Keratinocyte (primary cell): Measurements from ENCODE around the gene PRKX.

ENCODE experiments used
- EZH2 ChIP-seq: IDR thresholded peaks from one replicate; pipeline ENCODE4 v1.6.1; 2012; ENCODE audit warnings: inconsistent platforms, mild to moderate bottlenecking, low read length, moderate library complexity
- TF ChIP-seq, protein P1 (sequence below), 3 experiments: IDR thresholded peaks in 1 of 3; conservative IDR thresholded peaks in 1 of 3; optimal IDR thresholded peaks in 1 of 3; 2 replicates in 2 of 3; 3 replicates in 1 of 3; pipeline versions ENCODE3 to v1.5.1; 2011; ENCODE audit warnings: low read length in 3 of 3, mild to moderate bottlenecking in 3 of 3, moderate library complexity in 2 of 3, control low read depth in 1 of 3, inconsistent platforms in 1 of 3; ENCODE audit not compliant: insufficient read depth in 2 of 3; ENCODE audit errors: extremely low read depth in 1 of 3

DNA sequence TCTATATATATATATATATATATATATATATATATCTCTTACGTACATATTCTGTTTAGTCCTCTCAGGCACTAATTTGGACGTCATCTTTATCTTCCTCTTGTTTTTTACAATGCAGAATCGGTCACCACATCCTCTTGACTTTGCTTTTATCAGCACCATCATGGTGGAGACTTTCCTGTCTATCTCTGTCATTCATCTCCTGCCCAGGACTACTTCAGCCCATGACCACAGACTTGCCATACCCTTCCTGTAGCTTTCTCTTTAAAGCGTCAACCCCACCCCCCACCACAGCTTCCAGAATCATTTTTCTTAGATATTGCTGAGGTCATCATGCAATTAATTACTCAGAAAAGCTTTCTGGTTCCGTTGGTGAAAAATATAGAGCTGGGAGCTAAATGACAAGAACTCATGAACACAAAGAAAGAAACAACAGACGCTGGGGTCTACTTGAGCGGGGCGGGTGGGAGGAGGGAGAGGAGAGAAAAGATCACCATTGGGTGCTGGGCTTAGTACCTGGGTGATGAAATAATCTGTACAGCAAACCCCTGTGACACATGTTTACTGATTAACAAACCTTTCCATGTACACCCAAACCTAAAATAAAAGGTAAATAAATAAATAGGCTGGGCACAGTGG is 30.5 kb upstream of the PRKX start:
- TF ChIP-seq, protein P1, sequence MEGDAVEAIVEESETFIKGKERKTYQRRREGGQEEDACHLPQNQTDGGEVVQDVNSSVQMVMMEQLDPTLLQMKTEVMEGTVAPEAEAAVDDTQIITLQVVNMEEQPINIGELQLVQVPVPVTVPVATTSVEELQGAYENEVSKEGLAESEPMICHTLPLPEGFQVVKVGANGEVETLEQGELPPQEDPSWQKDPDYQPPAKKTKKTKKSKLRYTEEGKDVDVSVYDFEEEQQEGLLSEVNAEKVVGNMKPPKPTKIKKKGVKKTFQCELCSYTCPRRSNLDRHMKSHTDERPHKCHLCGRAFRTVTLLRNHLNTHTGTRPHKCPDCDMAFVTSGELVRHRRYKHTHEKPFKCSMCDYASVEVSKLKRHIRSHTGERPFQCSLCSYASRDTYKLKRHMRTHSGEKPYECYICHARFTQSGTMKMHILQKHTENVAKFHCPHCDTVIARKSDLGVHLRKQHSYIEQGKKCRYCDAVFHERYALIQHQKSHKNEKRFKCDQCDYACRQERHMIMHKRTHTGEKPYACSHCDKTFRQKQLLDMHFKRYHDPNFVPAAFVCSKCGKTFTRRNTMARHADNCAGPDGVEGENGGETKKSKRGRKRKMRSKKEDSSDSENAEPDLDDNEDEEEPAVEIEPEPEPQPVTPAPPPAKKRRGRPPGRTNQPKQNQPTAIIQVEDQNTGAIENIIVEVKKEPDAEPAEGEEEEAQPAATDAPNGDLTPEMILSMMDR (optimal IDR thresholded peaks at IDR 0.05 in 1 of 3, IDR thresholded peaks at IDR 0.05 in 1 of 3, conservative IDR thresholded peaks at IDR 0.05 in 1 of 3; ENCODE audit: extremely low read depth in 1 of 3, insufficient read depth in 2 of 3, low read length in 3 of 3) = no peak
- no peak for TF ChIP-seq EZH2
